ENCODE data around the gene KDM4C.

KDM4C gene

GRCh38 chr9:7210854-7211637, 453.3 kb downstream of the KDM4C start:
- no peak for DNase-seq (ENCODE audit: low read depth in 2 of 2)

- no peak for DNase-seq (ENCODE audit: low read depth in 2 of 2)
Observed at GRCh38 chr9:7211657-7212056, 453.9 kb downstream of the KDM4C start.

- DNase-seq (ENCODE audit: low read depth in 2 of 2) = no peak
Observed at GRCh38 chr9:7212101-7212500, 454.3 kb downstream of the KDM4C start.

DNA sequence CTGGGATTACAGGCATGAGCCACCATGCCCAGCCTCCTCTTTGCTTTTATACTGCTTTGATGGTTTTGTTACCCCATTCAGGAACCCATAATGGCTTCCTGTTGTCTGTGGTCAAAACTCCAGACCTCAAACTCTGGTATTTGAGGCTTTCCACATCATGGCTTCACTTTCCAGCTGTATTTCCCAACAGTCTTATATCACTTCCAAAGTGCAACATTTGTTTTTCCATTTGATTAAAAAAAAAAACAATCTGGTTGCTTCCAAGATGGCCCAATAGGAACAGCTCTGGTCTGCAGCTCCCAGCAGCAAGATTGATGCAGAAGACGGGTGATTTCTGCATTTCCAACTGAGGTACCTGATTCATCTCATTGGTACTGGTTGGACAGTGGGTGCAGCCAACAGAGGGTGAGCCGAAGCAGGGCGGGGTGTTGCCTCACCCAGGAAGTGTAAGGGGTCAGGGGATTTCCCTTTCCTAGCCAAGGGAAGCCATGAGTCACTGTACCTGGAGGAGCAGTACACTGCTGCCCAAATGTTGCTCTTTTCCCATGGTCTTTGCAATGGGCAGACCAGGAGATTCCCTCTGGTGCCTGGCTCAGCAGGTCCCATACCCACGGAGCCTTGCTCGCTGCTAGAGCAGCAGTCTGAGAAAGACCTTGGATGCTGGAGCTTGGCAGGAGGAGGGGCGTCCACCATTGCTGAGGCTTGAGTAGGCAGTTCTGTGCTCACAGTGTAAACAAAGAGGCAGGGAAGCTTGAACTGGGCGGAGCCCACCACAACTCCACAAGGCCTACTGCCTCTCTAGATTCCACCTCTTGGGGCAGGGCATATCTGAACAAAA, 458.4 kb downstream of the KDM4C start:
- peak; percentile 9 to 18 for DNase-seq (ENCODE audit: low read depth in 2 of 2)

DNA sequence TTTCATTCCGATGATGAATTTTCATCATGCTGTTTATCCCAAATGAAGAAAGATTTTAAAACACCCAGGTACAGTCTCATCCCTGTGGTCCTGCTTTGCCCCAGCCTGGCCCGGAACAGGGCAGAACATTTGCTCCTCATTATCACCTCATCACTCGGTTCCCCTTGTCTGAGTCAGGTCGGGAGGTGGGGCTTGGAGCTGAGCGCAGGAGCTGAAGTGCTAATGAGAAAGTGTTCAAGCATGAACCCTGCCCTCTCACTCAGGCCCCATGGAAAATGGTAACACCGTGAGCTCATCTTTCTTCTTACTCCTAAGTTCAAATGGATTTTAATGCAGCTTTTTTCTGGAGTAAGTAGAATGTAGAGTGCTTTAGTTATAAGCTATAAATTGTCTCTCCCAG, 466.2 kb downstream of the KDM4C start:
- no peak for DNase-seq (ENCODE audit: low read depth in 2 of 2)
